Stimulated activated CD8-positive, alpha-beta memory T cell treated with anti-CD3 and anti-CD28 coated beads, Interleukin-12 subunit alpha, Interleukin-12 subunit beta, amount 100 ng/mL, for 4 hours (primary cell): ENCODE results near the gene OTOS.

ENCODE experiments used
- DNase-seq: peaks from one replicate; pipeline ENCODE4 v3.0.0-alpha.2; 2020; ENCODE audit warnings: low read depth

Gene OTOS

GRCh38 chr2:240112914-240113690, 27.4 kb downstream of the OTOS start:
- DNase-seq = no peak

GRCh38 chr2:240111253-240111652, 29.2 kb downstream of the OTOS start:
- DNase-seq = no peak

- DNase-seq = no peak
Measured at GRCh38 chr2:240109386-240109785, 31.1 kb downstream of the OTOS start.

GRCh38 chr2:240107477-240107796, 33.0 kb downstream of the OTOS start:
- DNase-seq = no peak

GRCh38 chr2:240106765-240107476, 33.5 kb downstream of the OTOS start:
- DNase-seq = no peak

- no peak for DNase-seq
Measured at GRCh38 chr2:240105982-240106381, 34.5 kb downstream of the OTOS start.

- no peak for DNase-seq
Measured at GRCh38 chr2:240103136-240103535, 37.3 kb downstream of the OTOS start.

- no peak for DNase-seq
Measured at GRCh38 chr2:240098349-240098748, 42.1 kb downstream of the OTOS start.

GRCh38 chr2:240095556-240096523, 44.6 kb downstream of the OTOS start:
- no peak for DNase-seq

GRCh38 chr2:240089306-240089705, 51.2 kb downstream of the OTOS start:
- DNase-seq = no peak
